Middle frontal gyrus (tissue), 1 donor: ENCODE data around the gene SLC47A1.
"Not testable (repeated sequence)": the region's sequence is repeated elsewhere in the genome, so short reads cannot be mapped to it uniquely, and the experiment has no call there.

Experiments
- DNase-seq: peaks from one replicate; pipeline ENCODE4 v3.0.0-alpha.2; 2015; ENCODE audit warnings: low spot score; ENCODE audit errors: extremely low spot score

The SLC47A1 gene

DNA sequence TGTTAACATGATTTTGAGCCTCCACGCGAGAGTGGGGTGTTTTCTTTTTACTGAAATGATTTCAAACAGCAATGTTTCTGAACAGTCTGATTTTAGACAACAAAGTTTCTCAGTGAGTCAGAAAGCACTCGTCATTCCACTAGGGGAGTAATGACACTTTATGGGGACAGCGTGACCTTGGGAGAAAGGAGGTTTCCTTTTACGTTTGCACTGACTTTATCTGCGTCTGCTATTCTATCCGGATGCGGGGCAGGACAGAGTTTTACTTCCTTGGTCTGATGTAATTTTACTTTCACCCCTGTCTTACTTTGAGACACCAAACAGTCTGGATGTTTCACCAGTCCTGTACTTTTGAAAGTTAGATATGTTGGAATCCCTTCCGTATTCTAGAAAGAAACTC, 20.7 kb downstream of the SLC47A1 start:
- no peak for DNase-seq

GRCh38 chr17:19555746-19556145, 22.1 kb downstream of the SLC47A1 start:
- no peak for DNase-seq

- no peak for DNase-seq
These were observed 25.3 kb downstream of the SLC47A1 start for GRCh38 chr17:19558946-19559345.

DNA sequence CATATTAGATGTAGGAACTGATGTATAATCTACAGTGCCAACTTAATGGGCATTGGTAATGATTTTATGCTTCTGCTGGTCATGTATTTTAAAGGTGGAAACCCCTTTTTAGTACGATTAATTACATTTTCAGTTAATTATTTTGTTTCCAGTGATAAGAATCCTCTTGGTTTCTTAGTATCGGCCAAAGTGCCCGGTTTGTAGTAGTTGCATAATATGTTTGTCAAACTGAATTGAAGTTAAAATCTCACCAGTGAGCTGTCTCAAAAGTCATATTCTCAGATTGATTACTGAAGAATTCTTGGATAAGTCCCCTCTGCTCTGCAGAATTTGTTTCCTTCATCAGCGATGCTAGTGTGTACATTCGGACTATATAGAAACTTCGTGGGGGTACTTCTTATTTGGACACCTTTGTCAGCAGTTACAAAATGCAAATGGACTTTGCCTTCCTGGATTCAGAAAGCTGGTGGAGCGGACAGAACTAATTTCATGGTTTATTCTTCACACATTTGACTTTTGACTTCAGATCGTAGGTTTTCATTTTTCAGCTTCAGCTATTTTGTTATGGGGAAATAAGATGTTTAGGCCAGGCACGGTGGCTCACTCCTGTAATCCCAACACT, 28.2 kb downstream of the SLC47A1 start:
- DNase-seq = no peak

DNA sequence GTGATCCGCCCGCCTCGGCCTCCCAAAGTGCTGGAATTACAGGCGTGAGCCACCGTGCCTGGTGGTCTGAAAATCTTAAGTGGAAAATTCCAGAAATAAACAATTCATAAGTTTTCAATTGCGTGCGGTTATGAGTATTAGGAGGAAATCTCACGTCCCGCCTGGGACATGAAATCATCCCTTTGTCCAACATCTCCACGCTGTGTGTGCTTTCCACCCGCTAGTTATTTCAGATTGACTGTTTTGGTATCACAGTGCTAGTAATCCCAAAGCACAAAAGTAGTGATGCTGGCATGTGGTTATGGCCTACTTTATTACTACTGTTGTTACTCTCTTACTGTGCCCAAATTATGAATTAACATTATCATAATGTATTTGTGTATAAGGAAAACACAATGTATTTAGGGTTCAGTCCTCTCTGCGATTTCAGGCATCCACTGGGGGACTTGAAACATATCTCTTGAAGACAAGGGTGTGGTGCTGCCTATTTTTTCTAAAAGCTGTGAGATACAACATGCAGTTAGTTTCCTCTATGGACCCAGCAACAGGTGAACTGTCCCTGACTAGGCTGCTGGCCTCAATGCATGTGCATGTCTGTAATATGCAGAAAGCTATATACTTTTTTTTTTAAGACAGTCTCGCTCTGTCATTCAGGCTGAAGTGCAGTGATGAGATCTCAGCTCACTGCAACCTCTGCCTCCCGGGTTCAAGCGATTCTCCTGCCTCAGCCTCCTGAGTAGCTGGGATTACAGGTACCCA, 32.3 kb downstream of the SLC47A1 start:
- no peak for DNase-seq

DNA sequence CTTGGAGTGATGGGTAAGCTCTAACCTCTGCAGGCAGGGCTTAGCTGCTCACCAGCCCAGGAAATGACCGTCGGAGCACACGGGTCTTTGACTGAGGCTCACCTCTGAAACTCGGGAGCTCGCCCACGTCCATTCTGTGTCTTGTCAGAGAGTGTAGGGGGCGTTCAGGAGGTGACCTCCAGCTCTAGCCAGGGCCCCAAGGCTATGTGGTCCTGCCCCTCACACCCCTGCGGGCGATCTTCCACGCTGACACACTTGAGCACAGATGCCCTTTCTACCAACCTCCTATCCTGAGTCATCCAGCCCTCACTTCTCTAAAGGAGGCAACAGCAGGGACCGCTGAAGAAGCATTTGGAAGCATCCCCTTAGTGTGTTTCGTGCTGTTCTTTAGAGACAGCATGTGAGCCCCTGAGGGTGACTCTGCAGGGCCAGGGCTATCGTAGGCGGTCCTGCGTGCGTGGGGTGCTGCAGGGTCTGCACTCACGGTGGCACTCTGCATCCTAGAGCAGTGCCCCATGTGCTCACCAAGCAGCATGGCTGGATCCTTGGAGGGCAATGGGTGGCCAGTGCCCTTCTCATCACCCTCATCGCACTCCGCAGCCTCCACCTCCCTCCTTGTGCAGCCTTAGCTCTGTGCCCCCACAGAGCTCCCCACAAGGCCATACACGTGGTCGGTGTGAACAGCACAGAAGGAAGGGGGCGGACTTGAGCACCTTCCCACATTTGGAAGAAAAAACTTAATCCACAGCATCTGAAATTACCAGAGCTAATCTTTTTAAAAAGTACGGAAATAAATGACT, 33.8 kb downstream of the SLC47A1 start:
- DNase-seq = no peak

DNA sequence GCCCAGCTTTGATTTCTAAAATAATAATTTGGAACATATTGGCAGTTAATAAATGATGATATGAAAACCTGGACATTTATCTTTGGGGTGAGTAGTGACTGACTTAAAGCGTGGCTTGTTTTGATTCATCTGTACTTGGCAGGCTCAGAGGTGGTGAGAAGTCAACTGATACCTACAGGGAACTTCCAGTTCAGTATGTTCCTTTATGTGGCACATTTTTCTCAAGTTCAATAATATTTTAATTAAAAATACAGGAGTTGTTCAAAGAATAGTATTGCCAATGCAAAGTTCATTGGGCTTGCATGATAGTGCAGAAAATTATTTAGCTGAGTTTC, 34.3 kb downstream of the SLC47A1 start:
- DNase-seq = no peak

GRCh38 chr17:19569785-19570543, 36.3 kb downstream of the SLC47A1 start:
- no peak for DNase-seq

DNA sequence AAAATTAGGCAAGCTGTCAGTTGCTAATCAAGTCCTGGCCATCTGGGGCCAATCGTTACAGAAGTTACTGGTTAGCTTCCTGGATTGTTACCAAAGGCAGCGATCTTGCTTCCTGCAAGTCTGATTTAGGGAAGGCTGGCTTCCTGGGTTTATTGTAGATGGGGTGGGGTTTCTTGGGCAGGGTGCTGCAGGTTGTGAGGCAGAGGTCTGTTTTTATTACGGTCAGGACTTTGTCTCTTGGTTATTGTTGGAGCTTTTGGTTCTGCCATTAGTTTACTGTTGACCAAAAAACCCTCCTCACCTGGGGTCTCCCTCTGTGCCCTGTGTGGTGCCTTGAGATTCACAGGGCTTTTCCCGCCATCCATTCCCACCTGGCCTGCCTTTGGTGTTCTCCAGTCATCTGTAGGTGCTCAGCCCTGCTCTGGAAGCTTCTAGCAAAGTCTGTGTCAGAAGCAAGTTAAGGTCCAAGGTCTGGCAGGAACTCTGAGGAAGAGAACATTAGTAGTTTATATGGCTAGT, 36.9 kb downstream of the SLC47A1 start:
- DNase-seq = no peak

DNA sequence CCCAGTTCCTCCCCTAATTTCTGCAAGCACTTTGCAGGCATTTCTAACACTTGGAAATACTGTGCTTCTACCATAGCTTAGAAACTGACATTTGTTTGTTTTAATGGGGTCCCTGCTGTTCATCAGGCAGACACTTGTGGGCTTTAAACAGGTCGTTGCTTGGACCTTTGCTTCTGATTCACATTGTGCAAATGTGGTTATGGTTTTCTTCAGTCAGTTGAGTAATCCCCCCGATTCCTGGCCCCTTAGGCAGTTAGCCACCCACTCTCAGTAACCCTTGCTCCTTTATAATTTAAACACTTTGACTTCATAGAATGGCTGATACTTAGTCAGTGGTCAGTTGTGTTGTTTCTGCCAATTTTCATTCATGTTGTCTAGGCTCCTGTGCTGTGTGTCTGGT, 39.4 kb downstream of the SLC47A1 start:
- no peak for DNase-seq

- no peak for DNase-seq
These were observed 41.3 kb downstream of the SLC47A1 start for GRCh38 chr17:19574956-19575355.

DNA sequence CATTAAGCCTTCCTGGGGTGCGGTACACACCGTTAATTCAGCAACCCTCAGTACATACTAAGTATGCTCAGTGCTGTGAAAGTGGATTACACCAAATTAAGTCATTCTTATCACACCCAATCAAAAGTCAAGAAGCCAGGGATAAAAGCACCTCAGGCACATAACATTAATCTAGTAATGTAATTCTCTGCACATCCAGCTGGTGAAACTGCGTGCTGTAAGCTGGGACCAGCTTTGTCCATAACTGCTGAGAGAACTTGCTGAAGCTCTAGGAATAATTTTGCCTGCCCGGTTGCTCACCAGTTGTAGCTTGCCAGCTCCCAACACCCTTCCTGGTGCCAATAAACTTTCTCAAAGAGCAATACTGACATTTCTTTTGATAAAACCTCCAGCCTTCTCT, 44.9 kb downstream of the SLC47A1 start:
- no peak for DNase-seq

DNA sequence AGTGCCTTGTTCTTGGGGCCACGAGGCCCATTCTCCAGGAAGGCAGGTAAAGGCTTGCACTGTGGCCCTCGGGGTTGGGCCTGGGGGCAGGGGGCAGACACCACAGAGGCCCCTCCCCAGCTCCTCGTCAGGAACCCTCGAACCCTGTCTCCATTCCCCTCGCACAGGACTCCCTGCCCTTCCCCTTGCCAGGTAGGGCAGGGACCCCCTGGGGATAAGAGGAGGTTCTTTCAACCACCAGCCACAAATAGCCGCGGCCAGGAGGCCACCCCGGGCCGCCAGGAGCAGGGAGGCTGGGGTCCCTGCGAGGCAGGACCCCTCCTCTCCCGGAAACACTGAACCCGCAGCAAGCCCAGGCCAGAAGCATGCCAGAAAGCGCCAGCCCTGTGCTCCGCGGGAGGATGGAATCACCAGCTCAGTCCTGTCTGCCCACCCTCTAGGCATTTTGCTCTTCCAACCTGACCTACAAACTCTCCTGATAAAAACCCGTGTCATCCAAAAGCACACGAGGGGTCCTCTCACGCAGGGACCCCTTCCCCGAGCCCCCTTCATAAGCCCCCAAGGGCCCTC, 45.6 kb downstream of the SLC47A1 start:
- no peak for DNase-seq

DNA sequence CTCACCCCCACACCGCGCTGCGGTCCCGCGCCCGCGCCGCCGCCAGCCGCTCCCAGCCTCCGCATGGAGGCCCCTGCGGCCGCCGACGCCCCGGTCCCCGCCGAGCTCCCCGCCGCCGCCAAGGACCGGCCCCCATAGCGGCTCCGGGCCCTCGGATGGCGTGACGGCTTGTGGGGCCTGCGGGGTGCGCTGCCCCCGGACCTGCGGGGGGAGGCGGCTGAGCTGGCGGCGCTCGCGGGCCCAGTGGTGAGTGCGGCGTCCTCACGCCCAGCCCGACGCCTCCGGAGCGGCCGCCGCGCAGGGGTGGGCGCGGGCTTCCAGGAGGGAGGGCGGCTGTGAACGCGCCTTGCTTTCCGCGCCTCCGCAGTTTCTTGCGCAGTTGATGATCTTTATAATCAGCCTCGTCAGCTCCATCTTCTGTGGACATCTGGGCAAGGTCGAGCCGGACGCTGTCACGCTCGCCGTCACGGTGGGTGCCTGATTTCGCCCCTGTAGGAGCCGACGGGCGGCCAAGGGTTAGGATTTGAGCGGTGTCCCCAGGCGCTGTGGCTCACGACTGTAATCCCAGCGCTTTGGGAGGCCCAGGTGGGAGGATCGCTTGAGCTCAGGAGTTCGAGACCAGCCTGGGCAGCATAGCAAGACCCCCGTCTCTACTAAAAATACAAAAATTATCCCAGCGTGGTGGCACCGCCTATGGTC, 46.4 kb downstream of the SLC47A1 start:
- DNase-seq = no peak

GRCh38 chr17:19580566-19580920, 46.9 kb downstream of the SLC47A1 start:
- not testable (repeated sequence) for DNase-seq

GRCh38 chr17:19582152-19582551, 48.5 kb downstream of the SLC47A1 start:
- DNase-seq = not testable (repeated sequence)

DNA sequence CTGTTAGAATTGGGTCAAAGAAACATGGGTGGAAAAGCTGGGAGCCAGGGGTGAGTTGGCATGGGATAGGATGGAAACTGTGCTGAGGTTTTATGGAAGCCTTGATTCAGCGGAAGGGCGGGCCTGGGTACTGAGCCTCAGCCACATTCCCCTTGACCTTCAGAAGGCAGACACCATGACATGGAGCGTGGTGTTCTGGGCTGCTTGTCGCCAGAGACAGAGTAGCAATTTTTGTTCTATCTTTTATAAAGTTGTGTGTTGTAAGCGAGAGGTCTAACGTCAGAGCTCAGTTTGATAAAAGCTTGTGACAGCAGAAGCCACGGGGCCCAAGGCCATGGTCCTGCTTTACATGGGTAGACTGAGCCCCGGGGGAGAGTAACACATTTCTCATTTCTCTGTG, 50.2 kb downstream of the SLC47A1 start:
- no peak for DNase-seq

GRCh38 chr17:19590451-19590850, 56.8 kb downstream of the SLC47A1 start:
- DNase-seq = no peak

GRCh38 chr17:19590912-19591551, 57.4 kb downstream of the SLC47A1 start:
- no peak for DNase-seq

- no peak for DNase-seq
These were observed 58.7 kb downstream of the SLC47A1 start for GRCh38 chr17:19592316-19592715.
